K562 treated with DMSO at 1 percent for 4 hours (cell line): ENCODE data around the gene PPM1A. TPM values are rescaled to one million over a fixed set of nuclear protein-coding genes. Genes with fewer than 3 reads are reported as not detected.

Experiments
- total RNA-seq: library from RNA; unstranded; fragments of 300-600 nt; gene quantifications from 2 replicates; pipeline ENCODE4 v1.2.3, GENCODE V29; 2022; ENCODE audit not compliant: insufficient read depth

The PPM1A gene
- total RNA-seq = 9.5 and 14.2 TPM in 2 replicates

DNA sequence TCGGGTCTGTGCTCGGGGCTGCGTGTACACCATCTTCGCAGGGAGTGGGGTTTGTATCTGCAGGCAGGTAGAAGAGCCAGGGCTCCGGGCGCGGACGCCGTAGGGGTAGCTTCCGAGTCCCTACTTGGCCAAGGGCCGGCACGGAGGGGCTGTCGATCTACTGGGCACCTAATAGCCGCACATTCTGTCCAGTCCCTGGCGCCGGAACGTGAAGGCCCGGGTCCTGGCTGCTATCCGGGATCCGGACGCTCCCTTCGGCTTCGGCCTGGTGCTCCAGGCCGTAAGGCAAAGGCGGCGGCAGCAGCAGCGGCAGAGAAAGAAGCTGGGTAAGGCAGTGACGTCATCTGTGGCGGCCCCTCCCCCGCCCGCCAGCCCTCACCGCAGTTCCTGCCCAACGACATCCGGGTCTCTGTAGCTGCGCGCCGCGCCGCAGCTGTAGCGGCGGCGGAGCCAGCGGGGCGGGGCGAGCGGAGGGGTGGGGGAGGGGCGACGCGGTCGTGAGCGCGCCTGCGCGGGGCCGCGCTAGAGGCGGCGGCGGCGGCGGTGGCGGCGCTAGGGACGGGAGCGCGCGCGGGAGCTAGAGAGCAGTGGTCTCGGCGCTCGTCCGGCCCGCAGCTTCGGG lies at the start of gene PPM1A:
Gene PPM1A, plus strand, starts transcription at position 525 of the 622 bp plus-strand sequence. CDS start 33,483 bp downstream, outside the sequence.

Other genes with a start within 250 kb of the PPM1A start
- 10.0 and 32.1 TPM in 2 replicates for gene PCNX4, start 157.3 kb upstream of the PPM1A start, total RNA-seq
- 16.6 and 18.0 TPM in 2 replicates for gene DHRS7, start 83.8 kb upstream of the PPM1A start, total RNA-seq
- gene C14orf39, start 236.8 kb downstream of the PPM1A start, total RNA-seq = 0.84 and 1.1 TPM in 2 replicates